Stimulated activated CD4-positive, alpha-beta T cell treated with anti-CD3 and anti-CD28 coated beads, Interleukin-4, amount 100 ng/mL, for 24 hours (primary cell): Measurements from ENCODE around the gene KCNMA1.

ENCODE experiments used
- DNase-seq: peaks from one replicate; pipeline ENCODE4 v3.0.0-alpha.2; 2020

Gene KCNMA1

GRCh38 chr10:77553311-77553710 is 84.3 kb downstream of the KCNMA1 start:
- DNase-seq: no peak

- no peak for DNase-seq
These were observed 85.4 kb downstream of the KCNMA1 start for GRCh38 chr10:77552252-77552651.

GRCh38 chr10:77550378-77550777 is 87.2 kb downstream of the KCNMA1 start:
- DNase-seq: no peak

GRCh38 chr10:77548671-77549070 is 88.9 kb downstream of the KCNMA1 start:
- DNase-seq: no peak

- DNase-seq: no peak
These were observed 89.5 kb downstream of the KCNMA1 start for GRCh38 chr10:77548157-77548556.

GRCh38 chr10:77547307-77548050 is 90.1 kb downstream of the KCNMA1 start:
- no peak for DNase-seq

GRCh38 chr10:77546042-77546441 is 91.6 kb downstream of the KCNMA1 start:
- DNase-seq: no peak

GRCh38 chr10:77545585-77545984 is 92.0 kb downstream of the KCNMA1 start:
- DNase-seq: no peak

GRCh38 chr10:77544617-77545016 is 93.0 kb downstream of the KCNMA1 start:
- DNase-seq: no peak

GRCh38 chr10:77542710-77543259 is 94.8 kb downstream of the KCNMA1 start:
- DNase-seq: no peak

GRCh38 chr10:77541944-77542343 is 95.7 kb downstream of the KCNMA1 start:
- DNase-seq: no peak

- DNase-seq: no peak
These were observed 96.4 kb downstream of the KCNMA1 start for GRCh38 chr10:77541247-77541646.

- DNase-seq: no peak
These were observed 98.3 kb downstream of the KCNMA1 start for GRCh38 chr10:77539147-77539935.

- no peak for DNase-seq
These were observed 99.8 kb downstream of the KCNMA1 start for GRCh38 chr10:77537720-77538373.

- no peak for DNase-seq
These were observed 100.5 kb downstream of the KCNMA1 start for GRCh38 chr10:77537071-77537470.

- no peak for DNase-seq
These were observed 103.7 kb downstream of the KCNMA1 start for GRCh38 chr10:77533887-77534278.

- DNase-seq: no peak
These were observed 104.3 kb downstream of the KCNMA1 start for GRCh38 chr10:77533146-77533886.

GRCh38 chr10:77532068-77532467 is 105.5 kb downstream of the KCNMA1 start:
- no peak for DNase-seq

GRCh38 chr10:77531441-77532001 is 106.1 kb downstream of the KCNMA1 start:
- DNase-seq: no peak

- no peak for DNase-seq
These were observed 107.6 kb downstream of the KCNMA1 start for GRCh38 chr10:77530011-77530410.

- DNase-seq: no peak
These were observed 108.5 kb downstream of the KCNMA1 start for GRCh38 chr10:77529050-77529576.

GRCh38 chr10:77527839-77528238 is 109.8 kb downstream of the KCNMA1 start:
- no peak for DNase-seq
